Activated CD4-positive, alpha-beta T cell treated with anti-CD3 and anti-CD28 coated beads, Interleukin-2, amount 10 ng/mL, durations not matched to agents 24 days and 14 days (primary cell): ENCODE data around the gene ANO2. TPM values are rescaled to one million over a fixed set of nuclear protein-coding genes. Genes with fewer than 3 reads are reported as not detected.
A peak's percentile ranks its signal among the peaks of the same experiment; 100 is the strongest.
"Not testable (repeated sequence)": the region's sequence is repeated elsewhere in the genome, so short reads cannot be mapped to it uniquely, and the experiment has no call there.

Experiments
- DNase-seq: peaks from one replicate; pipeline ENCODE4 v3.0.0; 2022
- H3K27ac Mint-ChIP-seq: one replicate; pipeline ENCODE4 v1.8.0; 2022; ENCODE audit warnings: mild to moderate bottlenecking, mixed read lengths
- H3K27me3 Mint-ChIP-seq: one replicate; pipeline ENCODE4 v1.8.0; 2022; ENCODE audit warnings: mixed read lengths
- H3K36me3 Mint-ChIP-seq: one replicate; pipeline ENCODE4 v1.8.0; 2022; ENCODE audit warnings: low read depth, mild to moderate bottlenecking, mixed read lengths
- H3K4me1 Mint-ChIP-seq: one replicate; pipeline ENCODE4 v1.8.0; 2021; ENCODE audit warnings: mixed read lengths
- H3K4me3 Mint-ChIP-seq: one replicate; pipeline ENCODE4 v1.8.0; 2022; ENCODE audit warnings: mild to moderate bottlenecking, moderate library complexity, mixed read lengths
- H3K9me3 Mint-ChIP-seq: one replicate; pipeline ENCODE4 v1.8.0; 2021; ENCODE audit warnings: mixed read lengths
- intact Hi-C: fragments of 100-400 bp; cut with micrococcal nuclease; formaldehyde crosslinking; loops from one replicate; pipeline ENCODE4 v1.15.1; 2023
- total RNA-seq: library from RNA; stranded (reverse); gene quantifications from 2 replicates; pipeline ENCODE4 v1.2.3, GENCODE V29; 2022

The ANO2 gene
- total RNA-seq, 1 donor from 2014 or later = not detected

- DNase-seq, H3K36me3 Mint-ChIP-seq, H3K27me3 Mint-ChIP-seq, intact Hi-C loops, H3K4me3 Mint-ChIP-seq, H3K4me1 Mint-ChIP-seq, H3K27ac Mint-ChIP-seq, H3K9me3 Mint-ChIP-seq: not testable (repeated sequence)
Measured at GRCh38 chr12:5825761-5826160, 119.3 kb downstream of the ANO2 start.

GRCh38 chr12:5818877-5819276 is 126.2 kb downstream of the ANO2 start:
- H3K27me3 Mint-ChIP-seq, H3K36me3 Mint-ChIP-seq, H3K4me3 Mint-ChIP-seq, H3K27ac Mint-ChIP-seq, DNase-seq, intact Hi-C loops, H3K4me1 Mint-ChIP-seq, H3K9me3 Mint-ChIP-seq: not testable (repeated sequence)

GRCh38 chr12:5817246-5817645 is 127.8 kb downstream of the ANO2 start:
- Mint-ChIP-seq H3K4me1 (no peaks in the 10 kb centered on the region), H3K4me3 (no peak overlapping the region), H3K36me3 (no peaks in the 10 kb centered on the region), H3K9me3 (no peaks in the 10 kb centered on the region), H3K27me3 (no peaks in the 10 kb centered on the region), H3K27ac (no peak overlapping the region)
- DNase-seq = no peak
- intact Hi-C loops = no loop called here

GRCh38 chr12:5809586-5809985 is 135.5 kb downstream of the ANO2 start:
- H3K9me3 Mint-ChIP-seq = no peaks in the 10 kb centered on the region
- H3K4me3 Mint-ChIP-seq = no peak overlapping the region
- intact Hi-C loops = no loop called here
- no peaks in the 10 kb centered on the region for H3K4me1 Mint-ChIP-seq
- no peak for DNase-seq
- no peak overlapping the region for H3K27ac Mint-ChIP-seq
- H3K36me3 Mint-ChIP-seq = no peaks in the 10 kb centered on the region
- H3K27me3 Mint-ChIP-seq = no peaks in the 10 kb centered on the region

GRCh38 chr12:5808981-5809380 is 136.1 kb downstream of the ANO2 start:
- no peak overlapping the region for H3K27ac Mint-ChIP-seq
- H3K4me3 Mint-ChIP-seq = no peak overlapping the region
- no peaks in the 10 kb centered on the region for H3K4me1 Mint-ChIP-seq
- no peak for DNase-seq
- no peaks in the 10 kb centered on the region for H3K9me3 Mint-ChIP-seq
- intact Hi-C loops = no loop called here
- H3K36me3 Mint-ChIP-seq = no peaks in the 10 kb centered on the region
- H3K27me3 Mint-ChIP-seq = no peaks in the 10 kb centered on the region

GRCh38 chr12:5807514-5808219 is 137.4 kb downstream of the ANO2 start:
- Mint-ChIP-seq H3K4me3 (no peak overlapping the region), H3K36me3 (no peaks in the 10 kb centered on the region), H3K27me3 (no peaks in the 10 kb centered on the region), H3K9me3 (no peaks in the 10 kb centered on the region), H3K27ac (no peak overlapping the region), H3K4me1 (no peaks in the 10 kb centered on the region)
- no peak for DNase-seq
- intact Hi-C loops = no loop called here

- no peaks in the 10 kb centered on the region for H3K9me3 Mint-ChIP-seq
- H3K27ac Mint-ChIP-seq = no peak overlapping the region
- no peaks in the 10 kb centered on the region for H3K4me1 Mint-ChIP-seq
- no peak for DNase-seq
- intact Hi-C loops = no loop called here
- H3K4me3 Mint-ChIP-seq = no peak overlapping the region
- no peaks in the 10 kb centered on the region for H3K36me3 Mint-ChIP-seq
- H3K27me3 Mint-ChIP-seq = no peaks in the 10 kb centered on the region
Measured at GRCh38 chr12:5807090-5807414, 138.0 kb downstream of the ANO2 start.

- Mint-ChIP-seq H3K27me3 (no peaks in the 10 kb centered on the region), H3K9me3 (no peaks in the 10 kb centered on the region), H3K36me3 (no peaks in the 10 kb centered on the region), H3K4me1 (no peaks in the 10 kb centered on the region), H3K4me3 (no peak overlapping the region), H3K27ac (no peak overlapping the region)
- intact Hi-C loops = no loop called here
- no peak for DNase-seq
Measured at GRCh38 chr12:5806371-5807089, 138.5 kb downstream of the ANO2 start.

- H3K4me3 Mint-ChIP-seq = no peak overlapping the region
- H3K36me3 Mint-ChIP-seq = no peaks in the 10 kb centered on the region
- H3K27ac Mint-ChIP-seq = no peak overlapping the region
- no peaks in the 10 kb centered on the region for H3K27me3 Mint-ChIP-seq
- no peaks in the 10 kb centered on the region for H3K9me3 Mint-ChIP-seq
- intact Hi-C loops = no loop called here
- H3K4me1 Mint-ChIP-seq = no peaks in the 10 kb centered on the region
- DNase-seq = no peak
Measured at GRCh38 chr12:5803532-5803931, 141.5 kb downstream of the ANO2 start.

- no peaks in the 10 kb centered on the region for H3K4me1 Mint-ChIP-seq
- H3K36me3 Mint-ChIP-seq = no peaks in the 10 kb centered on the region
- no peaks in the 10 kb centered on the region for H3K27me3 Mint-ChIP-seq
- no peaks in the 10 kb centered on the region for H3K9me3 Mint-ChIP-seq
- H3K4me3 Mint-ChIP-seq = no peak overlapping the region
- H3K27ac Mint-ChIP-seq = no peak overlapping the region
- intact Hi-C loops = no loop called here
- no peak for DNase-seq
Measured at GRCh38 chr12:5798242-5799015, 146.6 kb downstream of the ANO2 start.

GRCh38 chr12:5797661-5798060 is 147.4 kb downstream of the ANO2 start:
- Mint-ChIP-seq H3K27ac (no peak overlapping the region), H3K27me3 (no peaks in the 10 kb centered on the region), H3K4me1 (no peaks in the 10 kb centered on the region), H3K9me3 (no peaks in the 10 kb centered on the region), H3K36me3 (no peaks in the 10 kb centered on the region), H3K4me3 (no peak overlapping the region)
- intact Hi-C loops = no loop called here
- DNase-seq = no peak

GRCh38 chr12:5796959-5797225 is 148.2 kb downstream of the ANO2 start:
- Mint-ChIP-seq H3K4me3 (no peak overlapping the region), H3K27ac (no peak overlapping the region), H3K9me3 (no peaks in the 10 kb centered on the region), H3K4me1 (no peaks in the 10 kb centered on the region), H3K27me3 (no peaks in the 10 kb centered on the region), H3K36me3 (no peaks in the 10 kb centered on the region)
- no peak for DNase-seq
- intact Hi-C loops = no loop called here

- no peaks in the 10 kb centered on the region for H3K27me3 Mint-ChIP-seq
Measured at GRCh38 chr12:5796171-5796958, 148.7 kb downstream of the ANO2 start.

GRCh38 chr12:5794156-5794555 is 150.9 kb downstream of the ANO2 start:
- Mint-ChIP-seq H3K27me3 (no peaks in the 10 kb centered on the region), H3K36me3 (no peaks in the 10 kb centered on the region), H3K4me3 (no peak overlapping the region), H3K4me1 (no peaks in the 10 kb centered on the region), H3K27ac (no peak overlapping the region), H3K9me3 (no peaks in the 10 kb centered on the region)
- DNase-seq = no peak
- intact Hi-C loops = no loop called here

More at GRCh38 chr12:5796171-5796958, 148.7 kb downstream of the ANO2 start:
- Mint-ChIP-seq H3K4me3 (no peak overlapping the region), H3K4me1 (no peaks in the 10 kb centered on the region), H3K9me3 (no peaks in the 10 kb centered on the region), H3K27ac (no peak overlapping the region), H3K36me3 (no peaks in the 10 kb centered on the region)
- intact Hi-C loops = no loop called here
- DNase-seq = peak; percentile 59
